NCI-H2227 (cell line): Measurements from ENCODE around the gene XIRP2.

Experiments
- DNase-seq: peaks from one replicate; lab custom pipeline; 2025; ENCODE audit not compliant: unreplicated experiment; lab: John Stamatoyannopoulos, UW

Gene XIRP2

GRCh38 chr2:166888180-166888579 is at the start of gene XIRP2:
XIRP2 (plus strand) TSS chr2:166888480; CDS start chr2:166903483, 15,003 bp downstream.
- no peak for DNase-seq

- DNase-seq: no peak
Measured at GRCh38 chr2:166841152-166841551, 47.1 kb upstream of the XIRP2 start.

- DNase-seq: no peak
Measured at GRCh38 chr2:166841679-166842078, 46.6 kb upstream of the XIRP2 start.

GRCh38 chr2:166844111-166844510 is 44.2 kb upstream of the XIRP2 start:
- DNase-seq: no peak

- DNase-seq: peak; percentile 18
Measured at GRCh38 chr2:166862468-166863132, 25.7 kb upstream of the XIRP2 start.

GRCh38 chr2:166867874-166868514 is 20.3 kb upstream of the XIRP2 start:
- peak; percentile 41 for DNase-seq

GRCh38 chr2:166870346-166870745 is 17.9 kb upstream of the XIRP2 start:
- no peak for DNase-seq

GRCh38 chr2:166881177-166881576 is 7.1 kb upstream of the XIRP2 start:
- DNase-seq: no peak

- DNase-seq: no peak
Measured at GRCh38 chr2:166882851-166883250, 5.4 kb upstream of the XIRP2 start.

- no peak for DNase-seq
Measured at GRCh38 chr2:166891727-166892126, 3.4 kb downstream of the XIRP2 start.

GRCh38 chr2:166892397-166892796 is 4.1 kb downstream of the XIRP2 start:
- DNase-seq: no peak

- DNase-seq: no peak
Measured at GRCh38 chr2:166895243-166895642, 7.0 kb downstream of the XIRP2 start.

GRCh38 chr2:166897666-166898065 is 9.4 kb downstream of the XIRP2 start:
- no peak for DNase-seq

- DNase-seq: no peak
Measured at GRCh38 chr2:166899676-166900075, 11.4 kb downstream of the XIRP2 start.

- DNase-seq: no peak
Measured at GRCh38 chr2:166900700-166901099, 12.4 kb downstream of the XIRP2 start.

- no peak for DNase-seq
Measured at GRCh38 chr2:166901336-166901735, 13.1 kb downstream of the XIRP2 start.

GRCh38 chr2:166916987-166917386 is 28.7 kb downstream of the XIRP2 start:
- no peak for DNase-seq

- DNase-seq: no peak
Measured at GRCh38 chr2:166917415-166917814, 29.1 kb downstream of the XIRP2 start.

GRCh38 chr2:166921261-166921896 is 33.1 kb downstream of the XIRP2 start:
- peak; percentile 43 for DNase-seq

GRCh38 chr2:166924967-166925366 is 36.7 kb downstream of the XIRP2 start:
- no peak for DNase-seq

GRCh38 chr2:166926657-166927056 is 38.4 kb downstream of the XIRP2 start:
- no peak for DNase-seq

- DNase-seq: no peak
Measured at GRCh38 chr2:166932032-166932431, 43.8 kb downstream of the XIRP2 start.
